Measurements from ENCODE around the gene JAKMIP1. TPM values are rescaled to one million over a fixed set of nuclear protein-coding genes. Genes with fewer than 3 reads are reported as not detected.
"Not testable (repeated sequence)": the region's sequence is repeated elsewhere in the genome, so short reads cannot be mapped to it uniquely, and the experiment has no call there.

Gene JAKMIP1
- polyA plus RNA-seq, 3 donors = 0.08 TPM; not detected in 2

DNA sequence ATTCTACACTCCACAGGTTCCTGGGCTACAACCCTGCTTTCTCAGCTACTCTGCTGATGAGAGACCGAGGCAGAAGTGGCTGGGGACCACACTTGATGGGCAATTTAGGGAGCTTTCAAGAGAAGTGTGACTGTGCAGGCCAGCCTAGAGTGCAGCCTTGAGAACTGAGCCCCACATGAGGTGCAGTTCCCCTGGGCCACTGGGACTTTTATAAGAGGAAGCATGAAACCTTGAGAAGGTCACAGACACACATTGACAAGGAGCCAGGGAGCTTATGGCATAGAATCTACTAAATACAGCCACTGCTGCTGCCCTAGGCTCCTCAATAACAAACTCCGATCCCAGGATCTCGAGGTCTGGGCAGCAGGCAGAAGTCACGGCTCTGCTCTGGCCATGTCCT lies 195.2 kb downstream of the JAKMIP1 start:
- no peak overlapping the region for H2AFZ ChIP-seq (ENCODE audit: insufficient read depth, low read depth, low read length, poor library complexity, severe bottlenecking)
- no peak overlapping the region for H3K4me2 ChIP-seq (replicated peaks; ENCODE audit: extremely low read depth, low read length, poor library complexity, severe bottlenecking)
- no peaks in the 10 kb centered on the region for H3K36me3 ChIP-seq (replicated peaks in 1 of 2; ENCODE audit: control insufficient read depth in 1 of 2, insufficient read depth in 2 of 2, low read length in 2 of 2)
- H3K36me3 Mint-ChIP-seq = no peaks in the 10 kb centered on the region
- no peak for TF ChIP-seq CTCF (IDR thresholded peaks at IDR 0.05)
- no peaks in the 10 kb centered on the region for H3K9me3 Mint-ChIP-seq
- H3K27ac ChIP-seq (ENCODE audit: low read depth in 1 of 2, low read length in 2 of 2) = no peak overlapping the region
- no peak overlapping the region for H3K4me3 ChIP-seq (replicated peaks in 1 of 3; ENCODE audit: low read depth in 2 of 3, low read length in 3 of 3)
- H3K4me1 ChIP-seq (ENCODE audit: control insufficient read depth in 1 of 2, insufficient read depth in 2 of 2, low read length in 2 of 2) = no peaks in the 10 kb centered on the region
- intact Hi-C loops (cut with micrococcal nuclease) = no loop called here
- H3K79me2 ChIP-seq (ENCODE audit: insufficient read depth, low read length) = no peaks in the 10 kb centered on the region
- no peak overlapping the region for H3K9ac ChIP-seq (ENCODE audit: insufficient read depth, low read length, poor library complexity, severe bottlenecking)
- no peak overlapping the region for H3K27ac Mint-ChIP-seq
- H3K27me3 Mint-ChIP-seq (ENCODE audit: low read depth in 3 of 3) = peaks cover 6 to 16% (median 12%) of the 10 kb centered on the region in 3 donors
- 91% methylated on average over 3 of the region's 4 CpGs for WGBS (ENCODE audit: insufficient coverage)
- no peak overlapping the region for H3K4me3 Mint-ChIP-seq
- no peaks in the 10 kb centered on the region for H3K4me1 Mint-ChIP-seq
- no peaks in the 10 kb centered on the region for H3K27me3 ChIP-seq (ENCODE audit: control insufficient read depth in 2 of 2, insufficient read depth in 2 of 2, low read length in 2 of 2)
- no peak for DNase-seq
- H4K20me1 ChIP-seq (ENCODE audit: insufficient read depth, low read length) = no peaks in the 10 kb centered on the region
- no peaks in the 10 kb centered on the region for H3K9me3 ChIP-seq (replicated peaks in 1 of 2; ENCODE audit: control insufficient read depth in 1 of 2, insufficient read depth in 1 of 2, low read length in 2 of 2)

GRCh38 chr4:6003485-6003884 lies 196.9 kb downstream of the JAKMIP1 start:
- 60% methylated on average over 1 of the region's 1 CpG for WGBS (ENCODE audit: insufficient coverage)
- H3K4me3 ChIP-seq (replicated peaks in 1 of 3; ENCODE audit: low read depth in 2 of 3, low read length in 3 of 3); H3K9ac ChIP-seq (ENCODE audit: insufficient read depth, low read length, poor library complexity, severe bottlenecking); H2AFZ ChIP-seq (ENCODE audit: insufficient read depth, low read depth, low read length, poor library complexity, severe bottlenecking); H3K9me3 ChIP-seq (replicated peaks in 1 of 2; ENCODE audit: control insufficient read depth in 1 of 2, insufficient read depth in 1 of 2, low read length in 2 of 2); intact Hi-C loops (cut with micrococcal nuclease); H3K27ac Mint-ChIP-seq; H3K36me3 Mint-ChIP-seq; H3K79me2 ChIP-seq (ENCODE audit: insufficient read depth, low read length); H3K4me1 Mint-ChIP-seq; DNase-seq; H3K27me3 ChIP-seq (ENCODE audit: control insufficient read depth in 2 of 2, insufficient read depth in 2 of 2, low read length in 2 of 2); H3K36me3 ChIP-seq (replicated peaks in 1 of 2; ENCODE audit: control insufficient read depth in 1 of 2, insufficient read depth in 2 of 2, low read length in 2 of 2); H3K4me1 ChIP-seq (ENCODE audit: control insufficient read depth in 1 of 2, insufficient read depth in 2 of 2, low read length in 2 of 2); H4K20me1 ChIP-seq (ENCODE audit: insufficient read depth, low read length); H3K4me3 Mint-ChIP-seq; H3K9me3 Mint-ChIP-seq; H3K4me2 ChIP-seq (replicated peaks; ENCODE audit: extremely low read depth, low read length, poor library complexity, severe bottlenecking); H3K27ac ChIP-seq (ENCODE audit: low read depth in 1 of 2, low read length in 2 of 2): not testable (repeated sequence)
- H3K27me3 Mint-ChIP-seq (ENCODE audit: low read depth in 3 of 3) = peaks cover 1 to 11% (median 5%) of the 10 kb centered on the region in 3 donors

Measured in CD14-positive monocyte (primary cell).